Measurements from ENCODE around the gene MAP1LC3B.
"Not testable (repeated sequence)": the region's sequence is repeated elsewhere in the genome, so short reads cannot be mapped to it uniquely, and the experiment has no call there.

MAP1LC3B gene

DNA sequence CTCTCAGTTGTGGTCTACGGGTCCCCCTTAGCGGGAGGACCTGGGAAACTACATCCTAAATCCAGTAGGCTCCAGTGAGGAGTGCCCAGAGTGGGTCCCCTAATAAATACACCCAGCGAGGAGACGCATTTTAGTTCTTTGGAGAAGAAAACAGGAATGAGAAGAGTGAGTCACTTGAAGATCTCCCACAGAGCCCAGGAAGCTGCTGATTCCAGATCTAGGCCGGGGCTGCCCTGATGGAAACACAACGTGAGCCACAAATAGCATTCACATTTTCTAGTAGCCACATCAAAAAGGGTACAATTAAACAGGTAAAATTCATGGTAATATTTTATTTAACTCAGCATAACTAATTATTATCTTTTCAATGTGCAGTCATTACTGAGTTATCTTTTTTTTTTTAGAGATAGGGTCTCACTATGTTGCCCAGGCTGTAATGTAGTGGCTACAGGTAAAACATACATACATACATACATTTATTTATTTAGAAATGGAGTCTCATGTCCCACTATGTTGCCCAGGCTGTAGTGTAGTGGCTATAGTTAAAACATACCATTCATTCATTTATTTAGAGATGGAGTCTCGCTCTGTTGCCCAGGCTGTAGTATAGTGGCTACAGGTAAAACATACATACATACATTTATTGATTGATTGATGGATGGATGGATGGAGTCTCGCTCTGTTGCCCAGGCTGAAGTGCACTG is 30.1 kb upstream of the MAP1LC3B start:
- no peak for FAIRE-seq

DNA sequence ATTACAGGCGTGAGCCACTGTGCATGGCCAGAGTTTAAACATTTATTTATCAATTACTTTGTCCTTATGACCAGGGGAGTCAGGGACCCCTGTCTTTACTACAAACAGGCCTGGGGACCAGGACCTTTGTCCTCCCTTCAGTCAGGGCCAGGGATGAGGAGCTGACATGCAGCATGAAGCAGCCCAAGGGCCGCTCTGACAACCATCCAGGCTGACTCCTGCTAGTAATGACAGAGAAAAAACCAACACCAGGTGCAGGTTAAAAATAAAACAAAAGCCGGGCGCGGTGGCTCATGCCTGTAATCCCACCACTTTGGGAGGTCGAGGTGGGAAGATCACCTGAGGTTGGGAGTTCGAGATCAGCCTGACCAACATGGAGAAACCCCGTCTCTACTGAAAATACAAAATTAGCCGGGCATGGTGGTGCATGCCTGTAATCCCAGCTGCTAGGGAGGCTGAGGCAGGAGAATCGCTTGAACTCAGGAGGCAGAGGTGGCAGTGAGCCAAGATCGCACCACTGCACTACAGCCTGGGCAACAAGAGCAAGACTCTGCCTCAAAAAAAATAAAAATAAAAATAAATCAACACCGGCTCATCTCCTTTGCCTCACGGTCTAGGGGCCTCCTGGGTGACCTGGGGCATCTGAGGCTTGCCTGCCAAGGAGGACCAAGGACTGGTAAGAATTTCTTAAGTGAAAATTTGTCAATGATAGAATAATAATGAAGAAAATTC is 29.1 kb upstream of the MAP1LC3B start:
- not testable (repeated sequence) for FAIRE-seq

DNA sequence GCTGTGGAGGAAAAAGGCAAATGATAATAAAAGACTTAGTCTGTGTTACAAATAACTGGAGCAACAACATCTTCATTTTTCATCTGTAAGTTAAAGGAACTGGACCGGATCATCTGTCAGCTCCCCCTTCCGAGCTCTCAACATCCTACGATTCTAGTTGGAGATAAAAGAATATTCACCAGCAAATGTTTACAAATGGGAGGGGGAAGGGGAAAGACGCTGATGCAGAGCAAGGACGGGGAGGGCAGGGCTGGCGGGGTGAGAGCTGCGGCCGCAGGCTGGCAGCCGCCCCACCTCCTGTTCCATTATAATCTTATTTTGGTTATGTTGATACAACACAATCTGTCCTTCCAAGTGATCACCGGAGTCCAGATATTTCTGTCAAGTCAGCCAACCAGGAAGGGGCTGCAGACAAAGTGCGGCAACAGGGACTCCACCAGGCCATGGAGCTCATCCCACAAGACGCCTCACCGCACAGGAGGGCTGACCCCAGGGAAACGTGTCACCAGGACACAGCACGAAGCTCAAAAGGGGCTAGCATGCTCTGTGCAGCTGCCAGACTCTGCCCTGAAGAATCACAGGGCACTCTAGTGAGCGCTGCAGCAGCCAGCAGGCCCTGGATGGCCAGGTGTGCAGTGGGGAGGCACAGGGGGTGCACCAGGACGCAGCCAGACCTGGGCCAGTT is 28.2 kb upstream of the MAP1LC3B start:
- FAIRE-seq = no peak

DNA sequence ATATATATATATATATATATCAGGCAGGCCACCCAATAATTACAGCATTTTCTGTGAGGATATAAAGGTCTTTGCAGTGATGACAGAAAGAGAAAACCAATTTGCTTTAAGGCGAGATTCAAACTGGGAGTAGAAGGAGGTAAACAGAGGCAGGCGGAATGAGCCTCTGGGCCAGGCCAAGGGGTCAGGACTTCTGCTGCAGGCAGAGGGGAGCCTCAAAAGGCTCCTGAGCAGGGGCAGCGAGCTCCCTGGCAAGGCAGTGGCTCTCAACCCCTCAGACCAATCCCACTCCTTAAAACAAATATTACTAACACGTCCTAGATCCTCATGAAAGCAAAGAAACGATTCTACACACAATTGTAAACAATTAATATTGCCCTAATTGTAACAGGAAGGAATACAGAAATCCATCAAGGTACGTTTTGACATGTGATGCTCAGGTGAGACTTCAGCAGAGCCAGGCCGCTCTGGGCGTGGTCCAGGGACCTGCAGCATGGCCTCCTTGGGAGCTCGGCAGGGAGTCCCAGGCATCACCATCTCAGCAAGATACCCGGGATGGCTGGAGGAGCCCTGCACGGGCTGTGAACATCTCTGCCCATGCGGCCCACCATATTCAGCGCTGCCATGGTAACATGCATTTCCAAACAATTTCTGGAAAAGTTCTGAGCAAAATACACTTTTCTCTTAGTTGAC is 27.0 kb upstream of the MAP1LC3B start:
- no peak for FAIRE-seq

DNA sequence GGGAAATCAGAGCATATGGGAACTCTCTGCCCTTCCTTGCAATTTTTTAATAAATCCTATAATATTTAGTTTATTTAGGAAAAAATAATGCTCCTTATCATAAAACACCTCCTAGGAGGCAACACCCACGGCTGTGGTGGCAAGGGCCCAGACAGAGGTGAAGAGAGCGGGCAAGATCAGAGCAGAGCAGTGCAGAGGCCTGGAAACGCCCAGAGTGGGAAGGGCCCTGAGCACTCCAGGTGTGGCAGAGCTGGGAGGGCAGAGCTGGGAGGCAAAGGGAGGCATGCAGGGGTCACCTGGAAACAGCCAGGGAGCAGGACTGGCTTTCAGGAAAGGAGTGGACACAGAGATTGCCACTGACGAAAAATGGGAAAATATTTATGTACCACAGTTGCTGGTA is 25.8 kb upstream of the MAP1LC3B start:
- FAIRE-seq = no peak

DNA sequence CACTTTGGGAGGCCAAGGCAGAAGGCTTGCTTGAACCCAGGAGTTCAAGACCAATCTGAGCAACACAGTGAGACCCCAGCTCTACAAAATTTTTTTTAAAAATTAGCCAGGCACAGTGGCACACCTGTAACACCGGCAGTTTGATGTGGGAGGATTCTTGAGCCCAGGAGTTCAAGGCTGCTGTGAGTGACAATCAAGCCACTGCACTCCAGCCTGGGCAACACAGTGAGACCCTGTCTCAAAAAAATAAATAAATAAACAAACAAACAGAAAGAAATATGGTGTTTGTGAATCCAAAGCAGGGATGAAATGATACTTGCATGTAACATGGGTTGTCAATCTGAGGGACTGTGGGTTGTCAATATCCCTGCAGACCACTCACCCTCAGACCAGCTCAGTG is 25.2 kb upstream of the MAP1LC3B start:
- FAIRE-seq = no peak

DNA sequence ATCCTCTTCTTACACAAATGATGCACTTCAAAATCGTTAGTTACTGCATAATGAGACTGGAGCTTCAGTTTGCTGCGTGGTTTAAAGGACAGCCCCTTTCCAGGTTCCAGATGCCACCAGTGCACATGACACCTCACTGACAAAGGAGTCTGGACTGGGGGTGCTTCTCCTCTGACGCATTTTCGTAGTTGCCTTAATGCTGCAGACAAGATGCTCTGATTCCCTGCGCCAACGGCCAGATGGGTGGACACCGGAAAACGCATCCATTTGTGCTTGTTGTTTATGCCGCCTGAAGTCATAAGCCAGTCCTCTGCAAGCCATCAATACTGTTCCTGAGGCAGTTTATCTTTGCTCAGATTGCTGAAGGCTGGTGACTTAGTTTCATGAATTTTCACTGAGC is 24.6 kb upstream of the MAP1LC3B start:
- no peak for FAIRE-seq

DNA sequence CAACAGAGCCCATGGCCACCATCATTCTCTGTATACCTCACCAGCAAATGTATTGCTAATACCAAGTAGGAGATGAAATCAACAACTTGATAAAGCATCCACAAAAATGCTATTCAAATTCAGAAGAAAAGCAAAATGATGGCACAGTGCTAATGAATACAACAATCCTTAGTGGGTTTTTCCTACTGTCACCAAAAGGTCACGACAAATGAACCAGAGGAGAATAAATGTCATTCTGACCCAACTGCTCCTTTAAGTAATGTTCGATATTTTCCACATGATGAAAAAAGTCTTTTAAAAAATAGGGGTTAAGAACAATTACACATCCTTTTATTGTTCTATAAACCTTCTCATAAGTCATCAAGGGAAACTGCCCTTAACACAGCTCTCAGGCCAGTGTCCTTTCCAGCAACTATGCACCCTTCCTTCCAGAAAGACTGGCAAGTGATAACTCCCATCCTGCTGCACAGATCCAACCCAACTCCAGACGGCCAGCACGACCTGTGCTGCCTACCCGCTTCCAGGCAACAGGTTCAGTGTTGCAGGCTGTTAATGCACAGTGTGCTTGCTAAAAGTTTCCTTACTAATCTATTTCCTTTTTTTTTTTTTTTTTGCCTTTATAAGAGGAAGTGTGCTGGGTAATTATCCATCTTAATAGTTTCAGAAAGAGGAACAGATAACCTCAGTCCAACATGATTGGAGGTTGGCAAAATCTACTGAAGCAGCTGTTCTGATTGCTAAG is 23.9 kb upstream of the MAP1LC3B start:
- no peak for FAIRE-seq

DNA sequence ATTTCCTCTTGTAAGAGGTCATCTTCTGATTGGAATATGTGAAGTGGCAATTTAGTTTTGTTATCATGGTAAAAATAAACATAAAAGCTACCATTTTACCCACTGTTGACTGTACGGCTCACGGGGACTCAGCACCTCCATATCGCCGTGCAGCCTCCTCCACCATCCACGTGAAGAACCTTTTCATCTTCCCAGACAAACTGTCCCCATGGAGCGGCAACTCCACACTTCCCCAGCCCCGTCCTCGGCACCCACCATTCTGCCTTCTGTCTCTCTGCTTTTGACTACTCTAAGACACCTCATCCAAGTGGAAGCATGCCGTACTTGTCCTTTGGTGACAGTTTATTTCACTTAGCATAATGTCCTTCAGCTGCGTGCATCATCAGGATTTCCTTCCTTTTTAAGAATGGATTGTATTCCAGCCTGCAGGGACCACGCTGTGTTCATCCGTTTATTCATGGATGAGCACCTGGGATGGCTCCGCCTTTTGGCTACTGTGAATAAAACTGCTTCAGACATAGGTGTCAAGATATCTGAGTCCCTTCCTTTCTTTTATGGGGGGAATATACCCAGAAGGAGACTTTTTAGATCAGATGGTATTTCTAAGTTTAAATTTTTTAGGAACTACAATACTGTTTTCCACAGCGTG is 22.9 kb upstream of the MAP1LC3B start:
- FAIRE-seq = no peak

DNA sequence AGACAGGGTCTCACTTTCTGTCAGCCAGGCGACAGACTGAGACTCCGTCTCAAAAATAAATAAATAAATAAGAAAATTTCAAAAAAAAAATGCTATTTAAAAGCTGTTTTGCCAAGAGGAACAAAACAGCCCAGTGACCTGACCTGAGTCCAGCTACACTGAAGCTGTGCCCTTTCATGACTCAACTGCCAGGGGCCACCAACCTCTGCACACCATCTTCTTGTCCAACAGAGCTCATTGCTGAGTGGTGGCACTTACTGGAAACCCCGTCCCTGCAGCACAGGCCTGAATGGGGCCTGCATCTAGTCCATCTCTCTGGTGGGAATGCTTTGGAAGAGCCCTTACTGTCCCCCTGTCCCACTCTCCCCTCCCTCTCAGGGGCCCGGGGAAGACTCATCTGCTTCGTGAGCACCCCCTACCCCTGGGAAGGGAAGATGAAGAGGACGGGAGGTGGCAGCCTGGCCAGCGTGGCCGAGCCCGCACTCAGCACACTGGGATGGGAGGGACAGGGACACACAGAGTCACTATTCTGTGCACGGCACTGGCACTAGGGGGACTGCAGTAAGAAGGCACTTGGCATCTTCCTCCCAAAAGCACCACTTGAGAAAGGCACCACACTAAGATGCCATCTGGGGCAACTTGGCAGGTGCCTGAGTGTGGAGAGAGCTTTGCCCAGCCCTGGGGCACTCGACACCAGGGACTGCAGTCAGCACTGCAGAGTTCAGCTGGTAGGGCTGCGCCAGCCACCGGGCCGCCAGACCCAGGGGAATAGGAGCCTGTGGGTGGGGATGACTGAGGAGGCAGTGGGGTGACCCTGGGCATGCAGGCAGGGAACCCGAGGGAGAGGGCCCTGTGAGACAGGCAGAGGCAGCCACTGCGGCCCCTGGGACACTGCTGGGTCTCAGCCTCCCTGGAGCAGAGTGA is 22.1 kb upstream of the MAP1LC3B start:
- FAIRE-seq = no peak

DNA sequence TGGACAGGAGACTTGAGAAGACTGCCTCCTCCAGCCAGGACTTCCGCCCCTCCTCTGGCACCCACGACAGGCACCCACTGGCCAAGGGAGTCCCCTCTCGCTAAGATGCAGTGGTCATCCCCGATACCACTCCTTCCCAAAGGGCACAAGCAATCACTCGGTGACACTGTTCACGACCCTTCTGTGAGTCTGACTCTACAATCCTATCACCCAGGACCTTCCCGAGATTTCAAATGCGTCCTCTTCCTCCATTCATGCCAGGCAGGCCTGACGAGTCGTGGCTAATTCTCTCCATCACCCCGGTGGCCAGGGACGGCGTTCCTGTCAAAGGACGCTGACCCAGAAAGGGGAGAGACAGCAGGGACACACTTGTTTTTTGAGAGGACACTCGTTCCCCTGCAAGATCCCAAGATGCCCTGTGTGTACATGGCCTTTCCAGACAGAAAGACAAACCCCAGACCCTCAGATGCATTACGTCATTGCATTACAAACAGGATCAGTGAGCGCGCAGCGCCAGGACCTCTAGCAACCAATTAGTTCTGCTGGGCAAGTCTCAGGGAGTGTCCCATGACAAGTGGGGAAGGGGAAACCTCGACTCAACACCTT is 20.8 kb upstream of the MAP1LC3B start:
- no peak for FAIRE-seq

DNA sequence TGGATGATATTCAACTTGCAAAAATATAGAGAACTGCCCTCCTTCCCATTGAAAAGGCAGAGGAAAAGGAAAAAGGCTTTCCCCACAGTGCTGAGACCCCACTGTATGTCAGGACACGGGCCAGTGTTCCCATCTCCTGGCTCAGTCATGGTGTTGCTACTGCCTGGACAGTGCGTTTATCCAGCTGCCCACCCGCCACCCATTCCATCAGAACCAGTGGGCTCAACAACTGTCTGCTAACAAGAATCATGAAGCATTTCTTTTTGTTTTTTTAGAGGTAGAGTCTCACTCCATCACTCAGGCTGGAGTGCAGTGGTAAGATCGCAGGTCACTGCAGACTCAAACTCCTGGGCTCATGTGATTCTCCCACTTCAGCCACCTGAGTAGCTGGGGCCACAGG is 19.8 kb upstream of the MAP1LC3B start:
- no peak for FAIRE-seq

DNA sequence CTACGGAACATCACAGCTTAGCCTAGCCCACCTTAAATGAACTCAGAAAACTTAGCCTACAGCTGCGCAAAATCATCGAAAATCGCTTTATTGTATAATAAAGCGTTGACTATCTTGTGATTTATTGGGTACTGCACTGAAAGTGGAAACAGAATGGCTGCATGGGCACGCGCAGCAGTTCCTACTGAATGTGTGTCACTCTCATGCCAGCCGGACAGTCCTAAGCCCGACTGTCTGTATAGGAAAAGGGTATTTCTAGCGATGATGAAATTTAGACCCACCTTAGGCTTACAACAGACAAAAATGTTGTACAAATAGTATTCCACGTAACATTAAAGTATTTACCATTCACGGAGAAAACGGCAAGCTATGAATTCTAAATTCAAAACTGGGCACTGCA is 17.8 kb upstream of the MAP1LC3B start:
- FAIRE-seq = no peak

DNA sequence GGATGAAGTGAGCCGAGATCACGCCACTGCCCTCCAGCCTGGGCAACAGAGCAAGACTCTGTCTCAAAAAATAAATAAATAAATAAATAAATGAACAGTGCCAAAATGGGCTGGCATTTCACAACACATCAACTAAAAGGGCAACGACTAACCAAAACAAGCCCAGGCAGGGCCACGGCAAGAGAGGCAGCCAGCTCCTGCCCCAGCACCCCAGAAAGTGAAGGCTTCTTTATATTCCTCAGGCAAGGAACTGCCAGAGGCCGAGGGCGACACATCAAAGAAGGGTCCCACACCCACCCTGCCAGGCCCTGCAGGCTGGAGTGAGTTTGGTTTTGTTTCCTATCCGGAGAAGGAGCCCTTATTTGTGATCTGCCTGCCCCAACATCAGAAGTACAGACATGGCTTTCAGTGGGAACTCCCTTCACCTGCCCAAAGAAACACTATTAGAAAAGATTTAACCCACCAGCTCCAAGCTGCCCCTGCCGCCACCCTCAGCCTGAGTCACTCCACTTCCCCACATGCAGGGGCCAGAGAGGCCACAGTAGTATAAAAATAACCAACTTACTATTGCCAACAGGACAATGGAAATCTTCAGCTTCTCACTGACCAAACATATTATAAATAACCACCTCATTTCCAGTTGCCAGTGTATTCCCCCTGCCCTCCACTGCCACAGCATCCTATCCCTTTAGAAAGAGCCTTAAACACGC is 16.6 kb upstream of the MAP1LC3B start:
- no peak for FAIRE-seq

DNA sequence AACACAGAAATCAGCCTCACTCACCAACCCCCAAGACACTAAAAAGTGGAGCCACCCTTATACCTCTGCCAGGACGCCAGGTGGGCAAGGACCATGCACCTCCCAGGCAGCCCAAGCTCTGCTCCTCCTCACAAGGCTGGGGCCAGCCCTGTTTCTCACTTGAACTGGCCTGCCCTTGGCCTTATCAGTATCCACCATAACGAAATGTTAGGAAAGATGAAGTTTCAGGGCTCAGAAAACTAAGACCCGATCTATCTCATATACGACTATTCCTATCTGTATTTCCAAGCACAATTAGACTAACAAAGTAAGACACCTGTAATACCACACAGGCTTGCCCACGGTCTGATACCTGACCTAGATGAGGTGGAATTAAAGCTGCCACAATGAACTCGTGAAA is 15.5 kb upstream of the MAP1LC3B start:
- no peak for FAIRE-seq

DNA sequence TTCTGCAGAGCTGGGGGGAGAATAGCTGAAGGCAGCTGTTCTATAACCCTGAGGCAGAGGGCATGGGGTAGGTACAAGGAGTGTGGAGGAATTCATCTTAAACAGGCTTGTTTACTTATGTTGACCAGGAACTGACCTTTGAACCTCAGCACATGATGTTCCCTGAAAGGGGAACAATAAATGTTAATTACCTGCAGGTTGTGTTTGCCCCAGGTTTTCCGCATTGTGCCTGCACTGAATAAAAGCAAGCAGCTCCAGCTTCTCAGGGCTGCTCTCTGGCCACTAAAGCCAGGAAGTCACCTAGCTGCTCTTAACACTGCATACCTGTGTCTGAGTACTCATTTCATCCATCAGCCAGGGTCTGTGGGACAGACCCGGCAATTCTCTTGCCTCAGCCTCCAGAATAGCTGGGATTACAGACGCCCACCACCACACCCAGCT is 12.8 kb upstream of the MAP1LC3B start:
- not testable (repeated sequence) for FAIRE-seq

DNA sequence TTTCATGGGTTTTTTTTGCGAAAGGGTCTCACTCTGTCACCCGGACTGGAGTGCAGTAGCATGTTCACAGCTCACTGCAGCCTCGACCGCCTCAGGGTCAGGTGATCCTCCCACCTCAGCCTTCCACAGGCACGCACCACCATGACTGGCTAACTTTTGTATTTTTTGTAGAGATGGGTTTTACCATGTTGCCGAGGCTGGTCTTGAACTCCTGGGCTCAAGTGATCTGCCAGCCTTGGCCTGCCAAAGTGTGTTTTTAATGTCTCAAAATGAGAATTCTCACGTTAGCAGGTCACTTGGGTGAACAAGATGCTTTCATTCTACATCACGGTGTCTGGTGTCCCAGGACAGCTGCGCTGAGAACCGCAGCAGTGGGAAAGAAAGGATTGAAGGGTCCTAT is 11.7 kb upstream of the MAP1LC3B start:
- FAIRE-seq = no peak

DNA sequence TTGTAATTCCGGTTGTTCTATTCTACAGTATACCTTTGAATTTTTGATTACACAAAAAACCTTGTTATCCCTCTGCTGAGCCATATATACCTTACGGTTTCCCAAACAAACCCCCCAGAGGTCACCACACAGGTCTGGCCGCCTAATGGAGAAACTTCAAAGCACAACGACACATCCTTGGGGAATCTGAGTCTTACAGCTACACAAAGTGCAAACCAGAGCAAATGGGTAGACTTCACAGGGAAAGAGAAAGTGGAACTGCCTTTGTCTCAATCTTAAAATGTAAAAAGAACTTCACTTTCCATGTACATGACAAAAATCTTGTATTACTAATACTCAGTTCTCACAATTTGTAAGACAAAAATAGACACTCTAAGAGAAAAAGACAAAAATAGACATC is 11.3 kb upstream of the MAP1LC3B start:
- FAIRE-seq = no peak

DNA sequence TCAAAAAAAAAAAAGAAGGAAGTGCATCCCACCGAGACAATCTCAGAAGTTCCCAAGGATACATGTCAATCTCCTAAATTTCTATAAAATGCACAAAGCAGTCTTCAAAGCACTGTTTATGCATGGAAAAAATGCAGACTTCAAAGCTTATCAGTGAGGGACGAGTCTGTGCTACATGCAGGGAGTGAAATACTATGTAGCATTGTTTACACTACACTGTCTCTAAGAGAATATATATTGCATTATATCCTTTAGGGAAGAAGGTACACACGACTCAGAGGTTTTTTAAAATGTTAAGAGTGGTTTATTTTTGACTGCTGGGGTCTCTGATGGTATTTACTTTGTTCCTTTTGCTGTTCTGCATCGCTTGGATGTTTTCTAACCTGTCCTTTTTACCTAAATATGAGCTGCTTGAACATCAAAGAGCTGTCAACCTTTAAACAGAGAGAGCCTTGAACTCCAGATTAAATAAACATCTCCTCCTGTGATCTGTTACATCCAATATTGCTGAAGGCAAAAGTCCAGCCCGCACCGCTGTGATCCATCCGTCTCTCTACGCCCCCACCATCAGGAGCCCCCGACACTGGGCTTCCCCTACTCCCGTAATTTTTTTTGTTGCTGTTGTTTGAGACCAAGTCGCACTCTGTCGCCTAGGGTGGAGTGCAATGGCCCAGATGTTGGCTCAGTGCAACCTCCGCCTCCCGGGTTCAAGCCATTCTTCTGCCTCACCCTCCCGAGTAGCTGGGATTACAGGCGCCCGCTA is 9.9 kb upstream of the MAP1LC3B start:
- no peak for FAIRE-seq

Data from G401.6 (cell line).